Measurements from ENCODE around the gene DOK4. TPM values are rescaled to one million over a fixed set of nuclear protein-coding genes. Genes with fewer than 3 reads are reported as not detected.

DOK4 gene
- total RNA-seq, 2 experiments from 2014 or later: 2.4 to 2.9 TPM

DNA sequence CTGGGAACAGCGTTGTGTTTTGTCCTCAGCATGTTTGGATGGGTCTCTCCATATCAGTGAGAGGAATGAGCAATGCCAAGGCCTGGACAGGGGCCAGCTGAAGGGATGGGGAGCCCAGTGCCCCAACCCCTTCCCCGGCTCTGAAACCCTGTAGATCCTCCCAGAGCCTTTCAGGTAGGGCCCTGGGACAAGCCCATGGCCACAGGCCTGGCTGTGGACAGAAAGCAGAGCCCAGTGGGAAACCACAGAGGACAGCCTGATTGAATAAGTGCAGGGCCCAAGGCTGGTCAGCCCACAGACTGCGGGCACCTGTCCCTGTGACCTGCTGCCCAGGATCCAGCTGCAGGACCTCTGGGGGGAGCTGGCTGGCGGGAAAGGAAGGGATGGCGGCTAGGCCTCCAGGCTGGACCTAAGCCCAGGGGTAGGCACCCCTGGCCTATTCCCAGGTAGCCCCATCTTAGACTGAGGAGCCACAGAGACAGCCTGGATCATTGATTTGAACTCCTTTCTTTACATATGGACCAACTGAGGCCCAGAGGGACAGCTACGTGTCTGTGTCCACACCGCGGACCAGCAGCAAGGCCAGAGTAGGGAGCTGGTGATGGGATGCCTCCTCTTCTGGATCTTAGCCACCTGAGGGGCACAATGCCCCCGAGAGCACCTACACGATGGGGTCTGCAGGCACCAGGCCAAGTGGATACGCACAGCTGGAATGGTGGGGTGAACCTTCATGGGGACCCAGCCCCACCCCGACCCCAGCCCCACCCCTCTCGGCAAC lies 48.8 kb upstream of the DOK4 start:
- peak overlapping the region; percentile 93 to 94 for H3K27ac ChIP-seq (ENCODE audit: low read depth in 1 of 2, low read length in 2 of 2)
- ATAC-seq (ENCODE audit: poor library complexity) (no peak), DNase-seq (peak in 2 of 14 experiments; percentile 25 to 47)
- ChIA-PET CTCF (interaction anchor here (1.8 kb wide), 1 partner anchor 73 kb away, joined by 5 read pairs; the partner anchor contains the start of gene POLR2C), POLR2A (interaction anchor here (0.6 to 1.2 kb wide), 3 partner anchors 48 to 255 kb away, joined by 3 to 4 read pairs (median 3); partner anchors contain the start of gene DOK4)
- intact Hi-C loops (cut with DNase I, micrococcal nuclease): loop anchor here in 1 of 2 experiments (5.0 kb wide), 1 partner anchor 202 kb away; the partner anchor contains the start of gene KATNB1
- peak overlapping the region; percentile 55 for H3K4me3 ChIP-seq (ENCODE audit: low read length)
- no peaks in the 10 kb centered on the region for H3K27me3 ChIP-seq (ENCODE audit: control insufficient read depth in 1 of 2, insufficient read depth in 2 of 2, low read length in 2 of 2)
- no peaks in the 10 kb centered on the region for H3K9me3 ChIP-seq (ENCODE audit: control insufficient read depth in 1 of 2, insufficient read depth in 1 of 2, low read length in 2 of 2)
- Mint-ChIP-seq H3K9me3 (no peaks in the 10 kb centered on the region), H3K4me1 (ENCODE audit: low read depth) (peaks cover 82% of the 10 kb centered on the region), H3K36me3 (ENCODE audit: low read depth) (peaks cover 3% of the 10 kb centered on the region), H3K27ac (peak overlapping the region; percentile 96), H3K4me3 (peak overlapping the region; percentile 89), H3K27me3 (no peaks in the 10 kb centered on the region)
- no peaks in the 10 kb centered on the region for H3K36me3 ChIP-seq (ENCODE audit: insufficient read depth, low read length)
- TF ChIP-seq, protein P1, sequence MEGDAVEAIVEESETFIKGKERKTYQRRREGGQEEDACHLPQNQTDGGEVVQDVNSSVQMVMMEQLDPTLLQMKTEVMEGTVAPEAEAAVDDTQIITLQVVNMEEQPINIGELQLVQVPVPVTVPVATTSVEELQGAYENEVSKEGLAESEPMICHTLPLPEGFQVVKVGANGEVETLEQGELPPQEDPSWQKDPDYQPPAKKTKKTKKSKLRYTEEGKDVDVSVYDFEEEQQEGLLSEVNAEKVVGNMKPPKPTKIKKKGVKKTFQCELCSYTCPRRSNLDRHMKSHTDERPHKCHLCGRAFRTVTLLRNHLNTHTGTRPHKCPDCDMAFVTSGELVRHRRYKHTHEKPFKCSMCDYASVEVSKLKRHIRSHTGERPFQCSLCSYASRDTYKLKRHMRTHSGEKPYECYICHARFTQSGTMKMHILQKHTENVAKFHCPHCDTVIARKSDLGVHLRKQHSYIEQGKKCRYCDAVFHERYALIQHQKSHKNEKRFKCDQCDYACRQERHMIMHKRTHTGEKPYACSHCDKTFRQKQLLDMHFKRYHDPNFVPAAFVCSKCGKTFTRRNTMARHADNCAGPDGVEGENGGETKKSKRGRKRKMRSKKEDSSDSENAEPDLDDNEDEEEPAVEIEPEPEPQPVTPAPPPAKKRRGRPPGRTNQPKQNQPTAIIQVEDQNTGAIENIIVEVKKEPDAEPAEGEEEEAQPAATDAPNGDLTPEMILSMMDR (IDR thresholded peaks at IDR 0.05): no peak
- peaks cover 86% of the 10 kb centered on the region for H3K4me1 ChIP-seq (ENCODE audit: insufficient read depth, low read length)

DNA sequence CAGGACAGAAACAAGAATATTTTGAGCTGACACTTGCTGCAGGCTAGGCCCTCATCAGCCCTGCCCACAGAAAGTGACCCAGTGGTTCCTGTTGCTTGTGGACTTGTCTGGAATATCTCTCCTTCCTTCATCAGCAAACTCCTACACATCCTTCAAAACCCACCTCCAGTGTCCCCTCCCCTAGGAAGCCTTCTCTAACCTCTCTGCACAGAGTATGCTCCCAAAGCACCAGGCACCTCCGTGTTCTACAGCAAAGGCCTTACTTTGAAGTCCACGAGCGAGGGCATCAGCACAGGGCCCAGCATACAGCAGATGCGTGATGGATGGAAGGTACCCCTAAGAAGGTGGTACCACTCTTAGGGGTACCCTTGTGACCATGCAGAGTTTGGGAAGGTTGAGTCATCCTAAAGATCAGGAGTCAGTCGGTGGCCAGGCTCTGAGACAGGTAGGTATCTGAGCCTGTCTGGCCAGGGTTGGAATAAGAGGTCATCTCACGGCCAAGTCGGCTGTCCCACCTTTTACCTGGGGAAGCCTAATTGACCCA lies 48.1 kb upstream of the DOK4 start:
- H3K4me1 ChIP-seq (ENCODE audit: insufficient read depth, low read length): peaks cover 89% of the 10 kb centered on the region
- Mint-ChIP-seq H3K4me3 (peak overlapping the region; percentile 65), H3K27me3 (no peaks in the 10 kb centered on the region), H3K27ac (peak overlapping the region; percentile 96), H3K36me3 (ENCODE audit: low read depth) (peaks cover 10% of the 10 kb centered on the region), H3K4me1 (ENCODE audit: low read depth) (peaks cover 88% of the 10 kb centered on the region), H3K9me3 (no peaks in the 10 kb centered on the region)
- TF ChIP-seq, protein P1 (IDR thresholded peaks at IDR 0.05): no peak
- CTCF ChIA-PET: interaction anchor here (1.8 to 5.2 kb wide), 2 partner anchors 15 to 72 kb away, joined by 5 to 20 read pairs; partner anchors contain the start of gene POLR2C
- peak overlapping the region; percentile 93 to 94 for H3K27ac ChIP-seq (ENCODE audit: low read depth in 1 of 2, low read length in 2 of 2)
- DNase-seq (peak in 2 of 14 experiments; percentile 28 to 38), ATAC-seq (ENCODE audit: poor library complexity) (no peak)
- H3K9me3 ChIP-seq (ENCODE audit: control insufficient read depth in 1 of 2, insufficient read depth in 1 of 2, low read length in 2 of 2): no peaks in the 10 kb centered on the region
- H3K4me3 ChIP-seq (ENCODE audit: low read length): no peak overlapping the region
- no peaks in the 10 kb centered on the region for H3K27me3 ChIP-seq (ENCODE audit: control insufficient read depth in 1 of 2, insufficient read depth in 2 of 2, low read length in 2 of 2)
- no peaks in the 10 kb centered on the region for H3K36me3 ChIP-seq (ENCODE audit: insufficient read depth, low read length)
- POLR2A ChIA-PET: interaction anchor here (0.8 to 1.3 kb wide), 3 partner anchors 48 to 71 kb away, joined by 3 to 5 read pairs (median 4); partner anchors contain the start of gene DOK4
- intact Hi-C loops (cut with DNase I, micrococcal nuclease): no loop called here

DNA sequence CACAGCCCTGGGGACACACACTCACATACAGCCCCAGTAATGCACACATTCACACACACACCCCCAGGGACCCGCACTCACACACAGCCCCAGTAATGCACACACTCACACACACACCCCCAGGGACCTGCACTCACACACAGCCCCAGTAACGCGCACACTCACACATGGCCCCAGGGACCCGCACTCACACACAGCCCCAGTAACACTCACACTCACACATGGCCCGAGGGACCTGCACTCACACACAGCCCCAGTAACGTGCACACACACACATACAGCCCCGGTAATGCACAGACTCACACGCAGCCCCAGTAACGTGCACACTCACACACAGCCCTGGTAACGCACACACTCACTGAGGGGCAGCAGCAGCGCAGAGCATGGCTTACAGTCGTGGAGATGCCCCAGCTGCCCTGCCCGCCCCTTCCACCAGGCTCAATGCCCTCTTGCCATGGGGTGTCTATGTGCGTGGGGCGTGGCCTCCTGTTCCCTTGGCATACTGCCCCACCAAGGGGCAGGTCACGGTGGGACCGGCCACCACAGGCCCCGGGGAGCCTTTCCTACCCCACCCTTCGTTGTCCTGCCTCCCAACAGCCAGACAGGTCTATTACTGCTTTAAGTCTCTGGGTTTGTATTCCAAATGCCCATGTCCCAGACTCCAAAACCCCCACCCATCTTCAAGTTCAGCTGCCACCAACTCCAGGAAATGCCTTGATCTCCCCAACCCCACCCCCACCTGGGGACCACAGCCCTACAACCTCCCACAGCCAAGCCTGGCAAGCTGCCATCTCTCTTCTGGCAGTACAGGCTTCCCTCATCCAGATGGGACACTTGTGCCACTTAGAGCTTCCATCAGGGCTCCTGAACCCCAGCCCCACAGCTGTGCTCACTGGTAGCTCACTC lies 47.4 kb upstream of the DOK4 start:
- TF ChIP-seq, protein P1 (IDR thresholded peaks at IDR 0.05): no peak
- H3K27ac ChIP-seq (ENCODE audit: low read depth in 1 of 2, low read length in 2 of 2): peak overlapping the region; percentile 93 to 94
- H3K4me1 ChIP-seq (ENCODE audit: insufficient read depth, low read length): peaks cover 87% of the 10 kb centered on the region
- H3K4me3 ChIP-seq (ENCODE audit: low read length): no peak overlapping the region
- POLR2A ChIA-PET: interaction anchor here (1.3 kb wide), 1 partner anchor 70 kb away, joined by 5 read pairs; no protein-coding TSS in a partner anchor
- Mint-ChIP-seq H3K4me3 (peak overlapping the region; percentile 65), H3K27ac (peak overlapping the region; percentile 96), H3K4me1 (ENCODE audit: low read depth) (peaks cover 84% of the 10 kb centered on the region), H3K27me3 (no peaks in the 10 kb centered on the region), H3K9me3 (no peaks in the 10 kb centered on the region), H3K36me3 (ENCODE audit: low read depth) (peaks cover 10% of the 10 kb centered on the region)
- H3K27me3 ChIP-seq (ENCODE audit: control insufficient read depth in 1 of 2, insufficient read depth in 2 of 2, low read length in 2 of 2): no peaks in the 10 kb centered on the region
- no peaks in the 10 kb centered on the region for H3K36me3 ChIP-seq (ENCODE audit: insufficient read depth, low read length)
- peak in 7 of 14 experiments; percentile 28 to 74 (median 50) for DNase-seq
- intact Hi-C loops (cut with DNase I, micrococcal nuclease): no loop called here
- no peak for ATAC-seq (ENCODE audit: poor library complexity)
- no peaks in the 10 kb centered on the region for H3K9me3 ChIP-seq (ENCODE audit: control insufficient read depth in 1 of 2, insufficient read depth in 1 of 2, low read length in 2 of 2)
- CTCF ChIA-PET: interaction anchor here (1.8 to 5.2 kb wide), 2 partner anchors 14 to 71 kb away, joined by 5 to 20 read pairs; partner anchors contain the start of gene POLR2C

Measured in CD4-positive, alpha-beta T cell (primary cell).